Upper lobe of right lung (tissue), 1 donor: ENCODE measurements around the gene LGALS3BP. TPM values are rescaled to one million over a fixed set of nuclear protein-coding genes. Genes with fewer than 3 reads are reported as not detected.

Source experiments
- ATAC-seq: fragments of 200-7000 bp; cut with Tn5 transposase; one replicate; pipeline ENCODE4 v1.9.1; 2020; ENCODE audit warnings: mild to moderate bottlenecking, moderate library complexity
- DNase-seq: peaks from one replicate; pipeline ENCODE4 v3.0.0-alpha.2; 2020
- H3K27ac ChIP-seq: fragments of 200-600 bp; one replicate; pipeline ENCODE4 v1.8.0; 2022
- H3K27me3 ChIP-seq: fragments of 200-600 bp; one replicate; pipeline ENCODE4 v1.8.0; 2022; ENCODE audit warnings: mild to moderate bottlenecking
- H3K36me3 ChIP-seq: fragments of 200-600 bp; one replicate; pipeline ENCODE4 v1.8.0; 2022
- H3K4me1 ChIP-seq: fragments of 200-600 bp; one replicate; pipeline ENCODE4 v1.8.0; 2022
- H3K4me3 ChIP-seq: fragments of 200-600 bp; one replicate; pipeline ENCODE4 v1.8.0; 2022; ENCODE audit warnings: mild to moderate bottlenecking
- H3K9me3 ChIP-seq: fragments of 200-600 bp; one replicate; pipeline ENCODE4 v1.8.0; 2022
- CTCF ChIP-seq: fragments of 200-600 bp; IDR thresholded peaks from one replicate; pipeline ENCODE4 v1.8.0; 2022; ENCODE audit warnings: antibody characterized with exemption
- intact Hi-C: fragments of 100-400 bp; cut with DNase I; formaldehyde crosslinking; loops from one replicate; pipeline ENCODE4 v1.11.0; 2022
- total RNA-seq: library from RNA; stranded (reverse); fragmentation: NEBNext Ultra II Directional; extraction: Animal tissue kit (Norgen Biotek cat#: 25700); gene quantifications from one replicate; pipeline ENCODE4 v1.2.1, GENCODE V29; 2021
- donor health status: DM: no; HTN: yes; CAD: no; lungs with severe emphysema.

Gene LGALS3BP
- total RNA-seq, 1 donor from 2014 or later: 405 TPM

DNA sequence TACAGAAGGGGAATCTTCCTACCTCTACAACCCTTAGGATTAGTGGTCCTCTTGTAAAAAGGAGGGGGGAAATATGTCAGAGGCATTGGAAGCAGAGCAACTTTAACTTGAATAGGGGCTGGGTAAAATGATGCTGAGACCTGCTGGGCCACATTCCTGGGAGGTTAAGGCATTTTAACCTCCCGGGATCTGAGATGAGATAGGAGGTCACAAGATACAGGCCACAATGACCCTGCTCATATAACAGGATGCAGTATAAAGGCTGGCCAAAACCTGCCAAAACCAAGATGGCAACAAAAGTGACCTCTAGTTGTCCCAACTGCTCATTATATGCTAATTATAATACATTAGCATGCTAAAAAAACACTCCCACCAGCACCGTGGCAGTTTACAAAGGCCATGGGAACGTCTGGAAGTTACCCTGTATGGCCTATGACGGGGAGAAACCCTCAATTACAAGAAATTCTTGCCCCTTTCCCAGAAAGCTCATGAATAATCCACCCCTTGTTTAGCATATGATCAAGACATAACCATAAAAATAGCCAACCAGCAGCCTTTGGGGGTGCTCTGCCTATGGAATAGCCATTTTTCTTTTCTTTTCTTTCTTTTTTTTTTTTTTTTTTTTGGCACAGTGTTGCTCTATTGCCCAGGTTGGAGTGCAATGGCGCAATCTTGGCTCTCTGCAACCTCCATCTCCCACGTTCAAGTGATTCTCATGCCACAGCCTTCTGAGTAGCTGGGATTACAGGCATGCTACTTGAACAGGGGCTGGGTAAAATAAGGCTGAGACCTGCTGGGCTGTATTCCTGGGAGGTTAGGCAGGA lies 38.0 kb upstream of the LGALS3BP start:
- peak; percentile 75 for DNase-seq

GRCh38 chr17:79014158-79014758 lies 34.5 kb upstream of the LGALS3BP start:
- Histone ChIP-seq H3K4me3 (no peak overlapping the region), H3K36me3 (no peaks in the 10 kb centered on the region), H3K27ac (no peak overlapping the region), H3K27me3 (no peaks in the 10 kb centered on the region), H3K9me3 (no peaks in the 10 kb centered on the region), H3K4me1 (peaks cover 6% of the 10 kb centered on the region)
- TF ChIP-seq CTCF: no peak
- ATAC-seq: no peak
- intact Hi-C loops: no loop called here
- no peak for DNase-seq

More for the DNA sequence above, 38.0 kb upstream of the LGALS3BP start:
- Histone ChIP-seq H3K27ac (no peak overlapping the region), H3K9me3 (no peaks in the 10 kb centered on the region), H3K4me3 (no peak overlapping the region), H3K4me1 (peaks cover 26% of the 10 kb centered on the region), H3K27me3 (no peaks in the 10 kb centered on the region), H3K36me3 (no peaks in the 10 kb centered on the region)
- no peak for TF ChIP-seq CTCF
- intact Hi-C loops: no loop called here
- ATAC-seq: peak; percentile 45

DNA sequence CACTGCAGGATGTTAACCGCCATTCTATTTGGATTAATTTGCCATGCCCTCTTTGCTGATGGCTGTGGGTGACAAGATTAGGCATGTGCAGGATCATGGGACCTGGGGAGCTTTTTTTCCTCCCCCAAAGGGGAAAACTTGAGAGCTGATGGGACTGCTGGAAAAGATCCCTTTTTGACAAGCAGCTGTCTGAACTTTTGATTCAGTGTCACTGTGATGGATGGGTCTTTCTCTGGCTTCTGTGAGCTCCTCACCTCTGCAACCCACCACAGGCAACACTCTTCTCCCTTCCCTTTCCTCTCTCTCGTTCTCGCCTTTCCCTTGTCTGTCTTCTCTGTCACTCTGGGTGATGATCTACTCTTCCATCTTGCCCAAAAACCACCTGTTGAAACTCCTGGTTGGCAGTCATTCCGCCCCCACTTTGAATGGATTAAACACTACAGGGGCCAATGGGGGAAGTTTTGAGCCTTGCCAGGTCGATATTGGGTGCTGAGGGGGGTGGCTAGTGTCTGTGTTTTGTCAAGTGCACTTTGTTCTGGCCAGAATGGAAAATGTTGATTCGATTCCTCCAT lies 32.9 kb upstream of the LGALS3BP start:
- Histone ChIP-seq H3K9me3 (no peaks in the 10 kb centered on the region), H3K4me1 (peaks cover 18% of the 10 kb centered on the region), H3K4me3 (no peak overlapping the region), H3K27ac (no peak overlapping the region), H3K36me3 (no peaks in the 10 kb centered on the region), H3K27me3 (no peaks in the 10 kb centered on the region)
- DNase-seq: no peak
- intact Hi-C loops: no loop called here
- ATAC-seq: no peak
- no peak for TF ChIP-seq CTCF

DNA sequence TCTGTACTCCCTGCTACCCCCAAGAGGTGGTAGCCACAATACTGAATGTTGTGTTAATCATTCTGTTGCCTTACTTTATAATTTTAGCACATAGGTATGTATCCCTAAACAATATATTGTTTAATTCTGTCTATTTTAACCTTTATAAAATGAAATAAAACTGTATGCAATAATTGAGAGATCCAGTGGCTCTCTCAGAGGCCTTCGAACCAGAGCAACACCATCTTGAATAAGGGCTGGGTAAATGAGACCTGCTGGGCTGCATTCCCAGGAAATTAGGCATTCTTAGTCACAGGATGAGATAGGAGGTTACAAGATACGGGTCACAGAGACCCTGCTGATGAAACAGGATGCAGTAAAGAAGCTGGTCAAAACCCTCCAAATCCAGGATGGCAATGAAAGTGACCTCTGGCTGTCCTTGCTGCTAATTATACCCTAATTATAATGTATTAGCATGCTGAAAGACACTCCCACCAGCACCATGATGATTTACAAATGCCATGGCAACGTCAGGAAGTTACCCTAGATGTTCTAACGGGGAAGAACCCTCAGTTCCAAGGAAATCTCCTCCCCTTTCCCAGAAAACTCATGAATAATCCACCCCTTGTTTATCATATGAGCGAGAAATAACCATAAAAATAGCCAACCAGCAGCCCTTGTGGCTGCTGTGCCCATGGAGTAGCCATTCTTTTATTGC lies 31.9 kb upstream of the LGALS3BP start:
- TF ChIP-seq CTCF: no peak
- DNase-seq (no peak), ATAC-seq (no peak)
- no peaks in the 10 kb centered on the region for H3K9me3 ChIP-seq
- H3K27me3 ChIP-seq: no peaks in the 10 kb centered on the region
- peaks cover 28% of the 10 kb centered on the region for H3K4me1 ChIP-seq
- no peak overlapping the region for H3K27ac ChIP-seq
- H3K36me3 ChIP-seq: no peaks in the 10 kb centered on the region
- H3K4me3 ChIP-seq: no peak overlapping the region
- intact Hi-C loops: no loop called here

DNA sequence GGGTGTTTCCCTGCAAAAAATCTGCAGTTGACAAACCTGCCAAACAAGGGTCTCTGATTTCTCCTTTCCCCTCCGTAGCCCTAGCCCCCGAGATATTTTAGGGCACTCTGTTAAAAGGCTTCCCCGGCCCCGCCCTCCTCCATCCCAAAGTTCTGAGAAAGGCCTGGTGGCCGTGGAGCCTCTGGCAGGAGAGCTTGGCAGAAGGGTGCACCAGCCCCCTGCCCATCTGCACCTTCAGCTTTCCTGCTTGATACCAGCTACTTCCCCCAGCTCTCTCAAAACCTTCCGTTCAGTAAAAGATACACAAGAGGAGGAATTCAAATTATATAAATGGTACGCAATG lies 30.6 kb upstream of the LGALS3BP start:
- H3K36me3 ChIP-seq: no peaks in the 10 kb centered on the region
- H3K27ac ChIP-seq: peak overlapping the region; percentile 89
- DNase-seq (no peak), ATAC-seq (no peak)
- intact Hi-C loops: no loop called here
- no peak for TF ChIP-seq CTCF
- peak overlapping the region; percentile 74 for H3K4me3 ChIP-seq
- H3K9me3 ChIP-seq: no peaks in the 10 kb centered on the region
- H3K4me1 ChIP-seq: peaks cover 42% of the 10 kb centered on the region
- H3K27me3 ChIP-seq: no peaks in the 10 kb centered on the region
